ENCODE data around the gene SORBS1.

The SORBS1 gene

DNA sequence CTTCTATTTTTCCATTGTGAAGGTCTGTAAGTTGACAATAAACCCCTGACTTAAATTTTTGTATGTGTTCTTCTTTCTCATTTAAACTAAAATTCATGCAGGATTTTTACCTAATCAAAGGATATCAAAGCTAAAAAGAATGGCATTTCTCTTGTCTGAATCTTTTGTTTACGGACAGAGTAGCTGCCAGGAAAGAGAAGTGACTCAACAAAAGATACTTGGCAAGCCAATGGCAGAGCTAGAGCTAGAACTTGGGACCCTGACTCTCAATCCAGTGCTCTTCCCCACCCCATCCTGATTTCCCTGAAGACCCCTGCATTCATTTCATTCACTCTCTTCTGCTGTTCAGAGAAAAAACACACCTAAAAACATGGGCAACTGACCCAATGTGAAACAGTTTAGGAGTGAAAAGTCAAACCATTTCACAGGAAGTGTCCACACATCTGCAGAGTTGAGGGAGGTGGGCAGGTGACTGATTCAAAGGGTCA, 230.2 kb downstream of the SORBS1 start:
- Mint-ChIP-seq H3K4me1 (ENCODE audit: low read depth) (no peaks in the 10 kb centered on the region), H3K4me3 (no peak overlapping the region), H3K36me3 (ENCODE audit: low read depth) (no peaks in the 10 kb centered on the region), H3K27ac (no peak overlapping the region), H3K9me3 (no peaks in the 10 kb centered on the region), H3K27me3 (no peaks in the 10 kb centered on the region)
- no peak for DNase-seq

DNA sequence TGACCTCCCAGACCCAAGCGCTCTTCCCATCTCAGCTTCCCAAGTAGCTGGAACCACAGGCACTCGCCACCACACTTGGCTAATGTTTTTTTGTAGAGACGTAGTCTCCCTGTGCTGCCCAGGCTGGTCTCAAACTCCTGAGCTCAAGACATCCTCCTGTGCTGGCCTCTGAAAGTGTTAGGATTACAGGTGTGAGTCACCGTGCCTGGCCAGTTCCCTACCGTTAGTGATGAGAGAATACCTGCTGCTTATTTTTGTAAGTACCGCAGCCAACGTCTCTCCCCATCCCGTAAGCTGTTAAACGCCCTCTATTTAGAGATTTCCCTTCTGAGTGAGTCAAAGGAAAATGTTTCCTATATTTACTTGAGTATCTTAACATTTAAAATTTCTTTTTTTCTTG, 231.9 kb downstream of the SORBS1 start:
- Mint-ChIP-seq H3K27ac (no peak overlapping the region), H3K4me3 (no peak overlapping the region), H3K36me3 (ENCODE audit: low read depth) (no peaks in the 10 kb centered on the region), H3K9me3 (no peaks in the 10 kb centered on the region), H3K4me1 (ENCODE audit: low read depth) (no peaks in the 10 kb centered on the region), H3K27me3 (no peaks in the 10 kb centered on the region)
- DNase-seq = no peak

DNA sequence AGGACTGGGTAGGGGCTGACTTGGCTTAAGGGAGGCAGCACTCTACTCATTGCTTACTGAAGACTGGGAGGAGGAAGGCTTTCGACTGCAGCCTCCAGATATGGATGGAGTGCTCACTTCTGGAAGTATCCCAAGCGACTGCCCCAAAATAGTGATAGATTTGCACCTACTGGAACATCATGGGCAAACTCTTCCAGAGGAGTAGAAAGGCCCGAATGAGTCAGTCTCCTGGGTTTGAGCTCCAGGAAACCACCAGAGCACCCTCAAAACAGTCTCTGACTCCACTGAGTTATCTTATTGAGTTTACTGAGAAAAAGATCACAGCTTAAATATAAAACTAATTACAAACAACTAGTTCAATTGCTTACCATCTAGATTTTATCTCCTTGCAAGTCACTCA, 233.2 kb downstream of the SORBS1 start:
- Mint-ChIP-seq H3K36me3 (ENCODE audit: low read depth) (no peaks in the 10 kb centered on the region), H3K27me3 (no peaks in the 10 kb centered on the region), H3K4me1 (ENCODE audit: low read depth) (no peaks in the 10 kb centered on the region), H3K9me3 (no peaks in the 10 kb centered on the region), H3K4me3 (no peak overlapping the region), H3K27ac (no peak overlapping the region)
- no peak for DNase-seq

DNA sequence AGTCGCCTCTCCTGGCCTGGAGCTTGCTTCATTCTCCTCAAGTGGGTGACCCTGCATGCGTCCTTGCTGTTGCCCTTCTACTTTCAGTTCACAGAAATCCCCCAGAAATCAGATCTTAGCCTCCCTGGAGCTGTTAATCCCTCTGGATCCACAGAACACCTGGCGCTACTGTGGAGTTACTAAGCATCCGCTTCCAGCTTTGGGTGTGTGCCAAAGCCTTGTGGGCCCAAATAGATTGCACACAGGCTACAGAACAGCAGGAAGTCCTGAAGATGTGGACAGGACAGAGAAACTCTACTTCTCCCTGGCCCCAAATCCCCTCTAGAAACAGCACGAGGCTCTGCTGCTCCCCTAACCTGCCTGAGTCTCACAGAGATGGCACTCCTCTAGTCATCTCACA, 233.8 kb downstream of the SORBS1 start:
- H3K27me3 Mint-ChIP-seq = no peaks in the 10 kb centered on the region
- no peak overlapping the region for H3K27ac Mint-ChIP-seq
- H3K36me3 Mint-ChIP-seq (ENCODE audit: low read depth) = no peaks in the 10 kb centered on the region
- no peaks in the 10 kb centered on the region for H3K4me1 Mint-ChIP-seq (ENCODE audit: low read depth)
- no peak for DNase-seq
- no peak overlapping the region for H3K4me3 Mint-ChIP-seq
- no peaks in the 10 kb centered on the region for H3K9me3 Mint-ChIP-seq

DNA sequence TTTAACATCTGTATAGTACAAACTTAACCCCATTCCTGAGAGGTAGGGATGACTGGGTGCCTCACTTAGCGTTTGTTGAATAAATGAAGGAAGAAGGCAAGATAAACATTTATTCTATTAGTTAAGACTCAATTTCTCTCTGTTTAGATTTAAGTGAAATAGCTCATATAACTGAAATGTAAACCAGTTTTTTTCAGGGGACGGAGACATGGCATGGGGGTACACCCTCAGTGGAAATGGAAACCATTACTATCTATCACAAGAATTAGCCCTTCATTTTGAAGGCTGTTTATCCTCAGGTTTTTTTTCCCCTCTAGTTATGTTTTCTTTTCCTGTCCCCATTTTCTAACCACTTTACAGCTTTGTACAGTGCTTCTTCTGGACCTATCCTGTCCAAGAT, 234.8 kb downstream of the SORBS1 start:
- no peak for DNase-seq
- no peaks in the 10 kb centered on the region for H3K36me3 Mint-ChIP-seq (ENCODE audit: low read depth)
- H3K4me1 Mint-ChIP-seq (ENCODE audit: low read depth) = no peaks in the 10 kb centered on the region
- no peak overlapping the region for H3K27ac Mint-ChIP-seq
- no peak overlapping the region for H3K4me3 Mint-ChIP-seq
- H3K27me3 Mint-ChIP-seq = no peaks in the 10 kb centered on the region
- H3K9me3 Mint-ChIP-seq = no peaks in the 10 kb centered on the region

DNA sequence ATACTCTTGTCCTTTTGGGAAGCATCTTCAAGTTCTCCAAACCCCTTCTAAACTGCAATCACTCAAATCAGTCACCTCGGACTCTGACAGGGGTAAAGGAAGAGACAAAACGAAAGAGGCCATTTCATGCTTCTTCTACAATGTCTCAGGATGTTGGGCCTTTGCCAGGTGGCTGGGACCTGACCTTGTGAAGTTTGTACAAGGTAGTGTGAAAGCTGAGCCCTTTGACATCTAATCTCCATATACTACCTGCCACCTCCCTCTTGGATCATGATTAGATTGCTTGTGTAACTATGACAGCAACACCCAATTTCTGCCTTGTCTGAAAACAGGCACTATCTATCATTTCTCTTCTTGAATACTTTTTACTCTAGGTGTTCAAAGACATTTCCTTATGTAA, 235.3 kb downstream of the SORBS1 start:
- H3K9me3 Mint-ChIP-seq = no peaks in the 10 kb centered on the region
- no peaks in the 10 kb centered on the region for H3K27me3 Mint-ChIP-seq
- H3K4me1 Mint-ChIP-seq (ENCODE audit: low read depth) = no peaks in the 10 kb centered on the region
- no peak overlapping the region for H3K4me3 Mint-ChIP-seq
- DNase-seq = no peak
- no peaks in the 10 kb centered on the region for H3K36me3 Mint-ChIP-seq (ENCODE audit: low read depth)
- H3K27ac Mint-ChIP-seq = no peak overlapping the region

DNA sequence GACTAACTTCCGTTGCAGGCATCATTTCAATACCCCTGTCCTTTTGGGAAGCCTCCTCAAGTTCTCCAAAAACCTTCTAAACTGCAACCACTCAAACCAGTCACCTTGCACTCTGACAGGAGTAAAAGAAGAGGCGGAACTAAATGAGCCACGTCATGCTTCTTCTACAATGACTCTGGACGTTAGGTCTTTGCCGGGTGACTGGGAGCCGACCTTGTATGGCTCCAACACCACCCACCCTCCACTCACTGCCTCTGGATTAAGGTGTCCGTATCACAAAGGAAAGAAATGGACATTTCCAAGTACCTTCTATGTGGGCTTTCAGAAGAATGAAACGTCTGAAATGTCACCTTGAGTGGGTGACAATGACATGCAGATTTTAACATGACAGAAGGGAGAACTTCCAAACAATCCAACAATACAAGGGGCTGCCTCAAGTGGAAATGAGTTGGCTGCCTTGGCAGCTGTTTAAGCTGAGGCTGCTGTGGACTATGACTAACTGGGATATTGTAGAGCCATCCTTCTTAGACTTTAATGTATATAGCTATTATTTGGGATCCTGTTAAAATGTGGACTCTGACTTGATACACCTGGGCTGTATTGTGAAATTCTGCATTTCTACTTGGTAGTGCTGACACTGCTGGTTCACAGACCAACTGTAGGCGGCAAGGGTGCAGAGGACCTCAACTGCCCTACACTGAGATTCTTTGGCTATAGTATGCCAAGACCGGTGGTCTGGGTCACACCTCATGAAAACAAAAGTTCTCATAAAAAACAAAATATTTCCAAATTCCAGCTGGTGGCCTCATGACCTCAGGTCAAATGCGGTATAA, 236.5 kb downstream of the SORBS1 start:
- Mint-ChIP-seq H3K27me3 (no peaks in the 10 kb centered on the region), H3K9me3 (no peaks in the 10 kb centered on the region), H3K4me1 (ENCODE audit: low read depth) (no peaks in the 10 kb centered on the region), H3K4me3 (no peak overlapping the region), H3K27ac (no peak overlapping the region), H3K36me3 (ENCODE audit: low read depth) (no peaks in the 10 kb centered on the region)
- DNase-seq = no peak

DNA sequence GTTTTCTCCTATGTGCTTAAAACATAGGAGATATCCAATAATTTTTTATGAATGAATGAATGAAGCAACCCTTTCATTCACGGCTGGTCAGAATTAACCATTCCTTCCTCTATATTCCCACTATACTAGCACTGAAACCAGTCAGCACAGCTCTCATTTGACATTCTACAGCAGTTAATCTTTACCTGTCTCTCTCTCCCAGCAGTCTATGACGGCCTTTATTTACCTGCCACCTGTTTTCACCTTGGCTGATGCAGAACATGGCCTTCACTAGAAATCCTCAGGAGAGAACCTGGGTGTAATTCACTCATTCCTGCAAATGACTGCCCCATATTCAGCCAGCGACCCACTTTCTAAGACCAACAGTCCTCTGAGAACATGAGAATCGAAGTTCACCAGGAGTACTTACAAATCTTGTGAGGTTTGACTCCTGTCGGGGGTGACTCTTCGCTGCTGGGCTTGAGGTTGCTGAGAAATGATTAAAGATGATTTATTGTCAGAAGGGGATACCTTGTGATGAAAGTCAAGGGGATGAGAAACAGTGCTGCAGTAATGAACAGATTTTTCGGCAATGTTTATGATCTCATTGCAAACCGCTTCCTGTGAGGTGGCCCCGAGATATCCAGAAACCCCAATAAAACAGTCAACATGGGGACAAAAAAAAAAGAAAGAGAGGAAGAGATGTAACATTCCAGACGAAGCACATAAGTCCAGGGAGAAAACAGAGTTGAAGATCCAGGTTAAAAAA, 239.4 kb downstream of the SORBS1 start:
- Mint-ChIP-seq H3K27ac (no peak overlapping the region), H3K27me3 (no peaks in the 10 kb centered on the region), H3K36me3 (ENCODE audit: low read depth) (no peaks in the 10 kb centered on the region), H3K9me3 (no peaks in the 10 kb centered on the region), H3K4me3 (no peak overlapping the region), H3K4me1 (ENCODE audit: low read depth) (no peaks in the 10 kb centered on the region)
- DNase-seq = no peak

DNA sequence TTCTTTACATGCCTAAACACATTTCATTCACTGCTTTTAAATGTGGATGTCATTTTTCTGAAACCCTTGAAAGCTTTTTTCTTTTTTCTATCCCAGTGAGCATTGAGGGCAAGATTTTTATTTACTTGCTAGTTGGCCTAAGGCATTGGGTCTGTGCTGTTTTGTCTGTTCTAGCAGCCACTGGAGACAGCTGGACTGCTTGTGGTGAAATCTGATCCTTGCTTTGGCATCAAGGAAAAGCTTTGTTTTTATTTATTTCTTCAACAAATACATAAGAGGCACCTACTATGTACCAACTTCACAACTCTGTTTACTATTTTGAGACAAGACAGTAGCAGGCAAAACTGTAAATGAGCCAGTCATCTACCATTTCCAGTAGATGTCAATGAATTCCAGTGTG, 241.9 kb downstream of the SORBS1 start:
- no peak overlapping the region for H3K27ac Mint-ChIP-seq
- H3K4me3 Mint-ChIP-seq = no peak overlapping the region
- H3K4me1 Mint-ChIP-seq (ENCODE audit: low read depth) = no peaks in the 10 kb centered on the region
- H3K36me3 Mint-ChIP-seq (ENCODE audit: low read depth) = no peaks in the 10 kb centered on the region
- no peaks in the 10 kb centered on the region for H3K9me3 Mint-ChIP-seq
- DNase-seq = no peak
- H3K27me3 Mint-ChIP-seq = no peaks in the 10 kb centered on the region

DNA sequence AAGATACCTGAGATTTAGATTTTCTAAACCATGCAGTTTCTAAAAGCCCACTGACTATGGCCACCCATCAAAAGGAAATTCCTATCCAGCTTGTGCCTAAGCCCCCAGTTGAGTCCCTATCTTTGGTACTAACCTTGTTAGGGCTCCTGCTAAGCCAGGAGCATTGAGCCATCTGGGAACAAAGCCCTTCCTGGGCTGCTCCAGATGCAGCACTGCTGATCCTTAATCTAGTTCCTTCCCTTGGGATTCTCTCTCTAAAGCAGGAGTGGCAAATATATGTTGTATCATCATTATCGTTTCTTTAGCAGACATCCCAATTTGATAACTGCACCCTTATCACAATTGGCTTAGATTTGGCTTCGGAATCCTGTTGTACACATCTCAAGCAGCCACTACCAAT, 245.7 kb downstream of the SORBS1 start:
- DNase-seq = no peak
- no peak overlapping the region for H3K27ac Mint-ChIP-seq
- no peaks in the 10 kb centered on the region for H3K9me3 Mint-ChIP-seq
- no peaks in the 10 kb centered on the region for H3K27me3 Mint-ChIP-seq
- no peaks in the 10 kb centered on the region for H3K36me3 Mint-ChIP-seq (ENCODE audit: low read depth)
- H3K4me3 Mint-ChIP-seq = no peak overlapping the region
- H3K4me1 Mint-ChIP-seq (ENCODE audit: low read depth) = no peaks in the 10 kb centered on the region

DNA sequence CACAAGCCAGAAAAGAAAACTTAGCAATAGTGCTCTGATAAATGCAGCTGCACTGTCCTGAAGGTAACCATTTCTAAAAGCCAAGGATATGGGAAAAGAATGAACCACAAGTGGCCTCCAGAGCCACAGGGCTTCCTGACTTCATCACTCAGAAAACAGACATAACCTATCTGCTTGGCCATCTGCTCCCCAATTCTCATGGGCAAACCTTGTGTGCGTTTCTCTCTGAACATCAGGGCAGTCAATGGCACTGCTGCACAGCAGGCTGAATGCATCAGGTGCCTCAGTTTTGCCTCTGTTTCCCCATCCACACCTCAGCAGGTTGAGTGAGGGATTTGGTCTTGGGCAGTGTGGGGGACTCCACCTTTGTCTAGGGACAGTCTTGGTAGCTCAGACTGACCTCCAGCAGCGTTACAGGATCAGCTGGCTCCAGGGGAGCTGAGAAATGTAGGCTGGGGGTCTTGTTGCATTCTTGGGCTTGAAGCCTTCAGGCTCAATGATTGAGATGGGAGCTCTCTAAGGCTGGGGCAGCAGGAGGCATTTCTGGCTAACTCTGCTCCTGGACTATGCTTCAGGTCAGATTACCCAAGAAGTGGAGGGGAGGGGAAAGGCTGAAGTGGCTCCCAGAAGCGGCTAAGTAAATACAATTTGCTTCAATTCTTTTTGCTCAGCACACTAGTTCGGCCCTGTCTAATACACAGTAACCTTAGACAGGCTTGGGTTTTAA, 246.8 kb downstream of the SORBS1 start:
- Mint-ChIP-seq H3K4me3 (no peak overlapping the region), H3K27ac (no peak overlapping the region), H3K27me3 (no peaks in the 10 kb centered on the region), H3K36me3 (ENCODE audit: low read depth) (no peaks in the 10 kb centered on the region), H3K9me3 (no peaks in the 10 kb centered on the region), H3K4me1 (ENCODE audit: low read depth) (no peaks in the 10 kb centered on the region)
- DNase-seq = no peak

DNA sequence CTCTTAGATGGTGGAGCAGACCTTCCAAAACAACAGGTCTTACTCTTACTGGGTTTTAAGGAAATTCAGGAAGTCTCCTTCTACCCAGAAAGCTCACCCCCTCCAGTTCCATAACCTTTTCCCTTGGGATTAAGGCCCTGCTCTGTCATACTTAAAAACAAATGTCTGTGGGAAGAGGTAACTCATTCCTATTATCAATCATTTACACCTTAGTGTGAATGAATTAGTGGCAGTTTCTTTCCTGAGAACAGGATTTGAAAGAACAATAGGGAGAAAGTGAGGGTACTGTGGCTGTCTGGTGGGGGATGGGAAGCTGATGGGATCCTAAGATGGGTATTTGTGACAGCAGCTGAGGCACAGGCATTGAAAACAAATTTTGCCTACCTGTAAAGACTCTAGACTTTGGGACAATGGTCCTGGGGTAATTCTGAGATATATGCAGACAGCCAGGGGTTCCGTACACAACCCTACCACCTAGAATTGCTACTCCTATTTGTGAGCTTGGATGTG, 248.1 kb downstream of the SORBS1 start:
- no peak for DNase-seq
- Mint-ChIP-seq H3K36me3 (ENCODE audit: low read depth) (no peaks in the 10 kb centered on the region), H3K4me1 (ENCODE audit: low read depth) (peaks cover 6% of the 10 kb centered on the region), H3K27ac (no peak overlapping the region), H3K27me3 (no peaks in the 10 kb centered on the region), H3K4me3 (no peak overlapping the region), H3K9me3 (no peaks in the 10 kb centered on the region)

DNA sequence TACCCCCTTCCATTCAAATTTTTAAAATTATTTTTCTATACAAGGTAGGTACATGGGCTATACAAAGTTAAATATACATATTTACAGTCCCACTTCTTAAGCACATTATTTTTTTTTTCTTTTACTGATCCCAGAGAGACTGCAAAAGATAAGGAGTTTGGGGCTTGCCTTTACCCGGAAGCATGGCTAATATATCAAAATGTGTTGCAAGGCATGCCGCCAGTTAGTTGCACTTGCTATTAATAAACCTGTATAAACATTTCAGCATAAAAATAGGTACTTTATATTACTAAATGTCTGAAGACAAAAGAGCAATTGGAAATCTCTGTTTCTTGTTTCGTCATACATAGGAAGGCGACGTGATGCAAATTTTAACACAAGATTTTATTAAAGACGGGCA, 248.9 kb downstream of the SORBS1 start:
- H3K27me3 Mint-ChIP-seq = no peaks in the 10 kb centered on the region
- H3K9me3 Mint-ChIP-seq = no peaks in the 10 kb centered on the region
- H3K4me1 Mint-ChIP-seq (ENCODE audit: low read depth) = peaks cover 6% of the 10 kb centered on the region
- H3K27ac Mint-ChIP-seq = no peak overlapping the region
- H3K4me3 Mint-ChIP-seq = no peak overlapping the region
- DNase-seq = no peak
- H3K36me3 Mint-ChIP-seq (ENCODE audit: low read depth) = no peaks in the 10 kb centered on the region

DNA sequence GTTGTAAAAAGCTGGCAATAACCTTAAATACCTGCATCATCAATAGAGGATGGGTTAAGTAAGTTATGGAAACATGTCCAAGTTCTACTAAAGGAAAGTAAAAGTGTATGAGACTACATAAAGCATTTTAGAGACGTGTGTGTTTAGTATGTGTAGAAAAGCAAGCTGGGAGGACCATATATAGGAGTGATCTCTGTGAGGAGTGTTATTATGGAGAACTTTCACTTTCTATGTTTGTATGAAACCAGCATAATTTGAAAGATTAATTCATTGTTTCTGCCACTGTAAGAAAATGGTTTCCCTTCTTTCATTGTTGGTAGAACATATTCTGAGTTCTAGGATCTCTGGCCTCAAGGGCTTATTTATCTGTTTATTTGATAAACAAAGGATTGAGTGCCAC, 251.2 kb downstream of the SORBS1 start:
- Mint-ChIP-seq H3K4me3 (no peak overlapping the region), H3K4me1 (ENCODE audit: low read depth) (peaks cover 6% of the 10 kb centered on the region), H3K9me3 (no peaks in the 10 kb centered on the region), H3K27ac (no peak overlapping the region), H3K36me3 (ENCODE audit: low read depth) (no peaks in the 10 kb centered on the region), H3K27me3 (no peaks in the 10 kb centered on the region)
- no peak for DNase-seq
